C4-2B (cell line): ENCODE measurements around the gene ISLR2.

Experiments
- ZFX ChIP-seq: fragments of 450-650 bp; IDR thresholded peaks from 2 replicates; pipeline ENCODE4 v1.6.1; 2017
- TF ChIP-seq, protein P1 (sequence below): fragments of 450-650 bp; conservative IDR thresholded peaks from 2 replicates; pipeline ENCODE4 v1.5.1; 2017; ENCODE audit warnings: mild to moderate bottlenecking

DNA sequence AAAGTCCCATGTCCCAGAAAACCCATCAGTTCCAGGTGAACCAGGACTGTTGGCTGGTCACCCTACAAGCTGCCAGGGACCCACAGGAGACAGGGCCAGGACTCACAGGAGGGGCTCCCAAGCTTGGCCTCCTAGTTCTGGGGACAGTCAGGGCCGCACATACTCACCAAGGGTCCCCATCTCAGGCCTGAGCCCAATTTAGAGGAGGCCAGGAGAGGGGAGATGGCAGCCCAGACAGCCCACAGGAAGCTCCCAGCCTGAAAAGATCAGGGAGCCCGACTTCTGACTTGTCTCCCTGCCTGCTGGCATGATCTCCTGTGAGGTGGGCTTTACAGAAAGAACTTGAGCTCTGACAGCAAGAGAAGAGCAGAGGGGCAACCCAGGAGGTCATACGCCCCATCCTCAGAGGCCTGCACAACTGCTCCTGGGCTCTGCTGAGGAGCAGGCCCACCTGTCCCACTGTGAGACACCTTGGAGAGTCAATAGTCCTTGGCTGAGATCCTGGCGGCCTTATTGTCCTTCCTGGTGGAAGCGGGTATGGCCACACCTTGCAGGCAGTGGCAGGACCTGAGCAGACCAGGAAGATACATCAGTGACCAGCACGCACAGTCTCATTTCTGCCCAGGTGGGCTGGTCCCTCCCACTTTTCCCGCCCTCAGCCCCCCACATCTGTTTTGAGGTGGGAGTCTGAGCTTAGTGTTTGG, 40.6 kb downstream of the ISLR2 start:
- TF ChIP-seq, protein P1, sequence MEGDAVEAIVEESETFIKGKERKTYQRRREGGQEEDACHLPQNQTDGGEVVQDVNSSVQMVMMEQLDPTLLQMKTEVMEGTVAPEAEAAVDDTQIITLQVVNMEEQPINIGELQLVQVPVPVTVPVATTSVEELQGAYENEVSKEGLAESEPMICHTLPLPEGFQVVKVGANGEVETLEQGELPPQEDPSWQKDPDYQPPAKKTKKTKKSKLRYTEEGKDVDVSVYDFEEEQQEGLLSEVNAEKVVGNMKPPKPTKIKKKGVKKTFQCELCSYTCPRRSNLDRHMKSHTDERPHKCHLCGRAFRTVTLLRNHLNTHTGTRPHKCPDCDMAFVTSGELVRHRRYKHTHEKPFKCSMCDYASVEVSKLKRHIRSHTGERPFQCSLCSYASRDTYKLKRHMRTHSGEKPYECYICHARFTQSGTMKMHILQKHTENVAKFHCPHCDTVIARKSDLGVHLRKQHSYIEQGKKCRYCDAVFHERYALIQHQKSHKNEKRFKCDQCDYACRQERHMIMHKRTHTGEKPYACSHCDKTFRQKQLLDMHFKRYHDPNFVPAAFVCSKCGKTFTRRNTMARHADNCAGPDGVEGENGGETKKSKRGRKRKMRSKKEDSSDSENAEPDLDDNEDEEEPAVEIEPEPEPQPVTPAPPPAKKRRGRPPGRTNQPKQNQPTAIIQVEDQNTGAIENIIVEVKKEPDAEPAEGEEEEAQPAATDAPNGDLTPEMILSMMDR, result no peak
- no peak for TF ChIP-seq ZFX
